RKO (cell line): ENCODE measurements around the gene HORMAD2.
A peak's percentile ranks its signal among the peaks of the same experiment; 100 is the strongest.

Experiments used
- DNase-seq: peaks from one replicate; pipeline ENCODE4 v3.0.0-alpha.2; 2016; ENCODE audit warnings: low spot score

HORMAD2 gene

DNA sequence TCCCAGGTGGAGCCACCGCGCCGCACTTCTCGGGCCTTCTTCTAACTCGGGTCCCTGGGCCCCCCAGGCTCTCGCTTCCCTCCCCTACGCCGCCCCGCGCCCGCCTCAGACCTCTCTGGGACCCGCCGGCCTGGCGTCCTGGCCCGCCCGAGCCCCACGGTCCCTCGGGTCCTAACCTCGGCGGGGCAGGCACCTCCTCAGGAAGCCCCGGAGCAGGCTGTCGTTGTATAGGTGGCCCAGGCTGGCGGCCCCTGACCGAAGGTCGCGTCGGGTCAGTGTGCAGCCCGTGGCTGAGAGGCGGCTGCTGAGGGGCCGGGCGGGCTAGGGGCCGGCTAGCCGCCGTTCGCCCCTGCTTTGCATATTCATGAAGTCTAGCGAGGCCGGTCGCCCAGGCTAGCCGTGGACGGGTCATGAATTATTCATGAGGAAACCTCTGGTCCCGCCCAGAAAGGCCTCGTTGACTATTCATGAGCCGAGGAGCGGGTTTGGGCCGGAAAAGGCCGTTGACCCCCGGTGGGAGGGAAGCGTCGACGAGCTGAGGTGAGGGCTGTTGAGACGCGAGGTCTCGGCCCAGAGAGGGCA, at the start of gene HORMAD2:
HORMAD2 (plus strand) TSS at position 513 of the 582 bp plus-strand sequence. CDS start 13,489 bp downstream, outside the sequence.
- DNase-seq: no peak

DNA sequence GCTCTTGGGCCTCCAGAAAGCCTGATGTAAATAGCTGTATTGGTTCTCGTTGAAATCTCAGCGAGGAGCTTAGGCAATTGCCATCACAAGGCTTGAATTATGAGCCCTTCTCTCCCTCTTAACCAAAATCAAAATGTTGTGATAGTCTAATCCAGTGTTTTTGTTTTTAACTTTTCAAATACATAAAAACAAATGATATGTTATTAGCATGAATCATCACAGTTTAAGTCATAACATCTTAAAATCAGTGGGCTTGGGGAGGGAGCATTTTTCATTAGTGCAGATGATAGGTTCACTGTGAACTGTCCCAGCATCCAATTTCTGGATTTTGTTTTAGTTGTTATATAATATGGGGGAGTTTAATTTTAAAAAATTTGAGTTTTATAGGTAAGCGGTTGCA, 48.9 kb upstream of the HORMAD2 start:
- DNase-seq: no peak

DNA sequence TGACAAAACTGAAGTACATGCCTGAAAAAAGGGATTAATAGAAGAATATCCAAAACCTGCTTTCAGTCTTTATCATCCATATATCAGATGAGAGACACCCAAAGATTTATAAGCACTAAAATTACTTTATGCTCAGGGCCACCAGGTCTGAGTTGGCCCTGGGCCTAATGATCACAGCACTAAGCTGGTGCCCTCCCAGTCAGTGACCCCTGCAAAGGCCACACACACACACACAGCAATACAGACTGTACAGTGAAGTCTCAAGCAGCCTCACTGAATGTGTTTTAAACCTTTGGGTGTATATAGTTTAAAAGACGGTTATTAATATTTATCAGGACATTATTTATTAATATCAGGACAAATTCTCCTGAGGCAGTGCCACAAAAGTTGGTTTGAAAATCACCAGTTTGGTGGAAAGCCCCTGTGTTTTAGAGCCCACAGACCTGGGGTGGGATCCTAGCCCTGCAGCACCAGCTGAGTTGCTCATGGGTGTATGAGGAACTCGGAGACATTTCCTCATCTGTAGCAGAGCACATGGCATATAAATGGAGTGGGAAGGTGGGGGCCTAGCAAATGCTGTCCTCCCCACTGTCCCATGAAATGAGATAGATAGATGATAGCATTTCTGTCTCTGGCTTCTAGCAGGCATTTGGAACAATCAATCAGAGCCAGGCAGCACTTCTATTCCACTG, 48.4 kb upstream of the HORMAD2 start:
- DNase-seq: no peak

GRCh38 chr22:30033137-30033536, 47.1 kb upstream of the HORMAD2 start:
- DNase-seq: no peak

DNA sequence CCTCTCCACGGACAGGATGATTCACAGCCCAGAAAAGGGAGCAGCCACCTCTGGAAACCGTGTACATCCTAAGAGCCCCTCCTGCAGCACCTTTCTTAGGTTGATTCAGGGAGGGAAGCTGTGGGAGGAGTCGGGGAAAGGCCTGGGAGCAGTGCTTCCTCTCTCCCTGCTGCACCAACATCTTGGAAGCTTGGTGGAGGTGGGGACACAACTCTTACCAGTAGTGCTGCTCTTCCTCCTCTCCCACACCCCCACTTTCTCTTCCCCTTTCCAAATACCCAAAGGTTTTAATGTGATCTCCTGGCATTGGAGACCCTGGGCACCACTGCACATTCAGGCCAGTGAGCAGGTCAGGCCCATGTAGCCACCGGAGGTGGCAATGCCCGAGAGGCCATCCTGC, 46.4 kb upstream of the HORMAD2 start:
- DNase-seq: no peak

- DNase-seq: peak; percentile 15
Measured at GRCh38 chr22:30036656-30037055, 43.6 kb upstream of the HORMAD2 start.

DNA sequence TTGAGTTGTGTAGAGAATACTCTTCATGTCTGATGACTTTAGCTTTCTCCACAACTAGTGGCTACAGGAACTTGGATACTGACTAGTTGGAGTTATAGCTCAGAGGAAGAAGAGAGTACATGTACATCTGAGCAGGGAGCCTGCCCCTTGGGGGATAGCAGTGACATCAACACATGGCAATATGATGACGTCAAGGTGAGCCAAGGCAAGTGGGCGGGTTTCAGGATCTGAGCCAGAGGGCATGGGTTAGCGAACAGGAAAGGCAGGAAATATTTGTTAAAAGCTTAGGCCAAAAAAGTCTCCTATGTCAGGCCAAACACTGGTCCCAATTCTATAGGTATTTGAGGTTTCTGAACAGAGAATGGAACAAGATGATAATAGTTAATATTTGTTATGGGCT, 42.0 kb upstream of the HORMAD2 start:
- DNase-seq: peak; percentile 67

DNA sequence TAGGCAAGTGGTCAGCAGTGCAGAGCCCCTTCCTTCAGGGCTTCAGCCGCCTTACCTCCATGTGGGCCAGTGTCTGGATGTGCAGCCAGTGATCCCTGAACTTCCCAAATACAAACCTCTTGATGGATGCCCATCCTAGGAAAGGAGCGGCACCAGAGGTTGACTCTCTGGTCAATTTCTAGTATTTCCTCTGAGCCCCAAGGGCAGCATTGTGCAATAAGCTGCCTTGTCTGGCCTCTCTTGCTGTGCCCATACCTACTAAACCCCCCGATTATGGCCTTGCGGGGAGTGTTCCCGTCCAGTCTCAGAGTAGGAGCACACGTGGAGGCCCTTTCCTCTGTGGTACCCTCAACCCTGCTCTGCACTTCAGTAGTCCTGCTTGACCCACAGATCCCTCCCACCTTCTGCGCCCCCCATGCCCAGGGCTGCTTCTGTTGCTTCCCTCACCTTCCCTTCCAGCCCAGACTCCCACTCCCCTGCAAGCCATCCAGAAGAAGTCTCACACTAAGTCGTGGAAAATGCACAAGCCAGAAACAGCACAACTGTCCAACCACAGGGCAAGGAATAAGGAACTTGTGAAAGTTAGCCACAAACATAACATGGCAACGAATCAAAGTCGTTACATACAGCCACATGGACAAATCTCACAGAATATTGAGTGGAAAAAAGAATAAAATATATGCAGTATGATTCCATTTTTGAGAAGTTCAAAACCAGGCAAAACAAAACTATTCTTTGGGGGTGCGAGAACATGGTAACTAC, 39.6 kb upstream of the HORMAD2 start:
- DNase-seq: no peak

DNA sequence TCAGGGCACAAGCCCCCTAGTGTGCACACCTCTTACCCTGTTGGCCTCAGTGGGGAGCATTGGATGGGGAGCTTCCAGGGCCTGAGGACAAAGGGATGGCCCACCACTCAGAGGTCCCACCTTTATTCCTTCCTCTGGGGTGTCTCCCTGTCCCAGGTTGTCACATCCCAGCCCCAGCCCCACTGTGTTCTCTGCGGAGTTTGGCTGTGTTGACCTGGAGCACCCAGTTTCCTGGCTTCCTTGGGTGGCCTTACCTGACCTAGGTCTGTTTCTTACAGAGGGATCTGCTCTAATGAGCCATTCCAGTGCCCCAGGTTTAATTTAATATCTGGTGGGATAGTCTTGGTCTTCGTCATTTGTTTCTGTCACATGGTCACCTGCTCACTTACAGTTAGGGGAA, 38.8 kb upstream of the HORMAD2 start:
- no peak for DNase-seq

DNA sequence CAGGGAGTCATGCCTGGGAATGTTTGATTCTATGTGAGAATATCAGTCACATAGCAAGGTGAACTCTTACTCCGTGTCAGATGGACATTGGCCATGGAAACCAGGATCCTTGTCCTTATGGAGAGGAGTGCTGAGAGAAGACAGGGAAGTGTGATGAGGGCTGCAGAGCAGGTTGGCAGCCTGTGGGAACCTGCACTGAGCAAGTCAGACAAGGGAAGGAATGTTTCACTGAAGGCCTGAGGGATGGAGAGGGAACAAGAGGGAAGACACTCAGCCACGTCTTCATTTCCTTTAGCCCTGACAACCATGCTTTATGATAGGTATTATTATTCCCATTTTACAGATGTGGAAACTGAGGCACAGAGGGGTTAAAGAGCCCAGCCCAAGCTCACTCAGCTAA, 38.4 kb upstream of the HORMAD2 start:
- no peak for DNase-seq

DNA sequence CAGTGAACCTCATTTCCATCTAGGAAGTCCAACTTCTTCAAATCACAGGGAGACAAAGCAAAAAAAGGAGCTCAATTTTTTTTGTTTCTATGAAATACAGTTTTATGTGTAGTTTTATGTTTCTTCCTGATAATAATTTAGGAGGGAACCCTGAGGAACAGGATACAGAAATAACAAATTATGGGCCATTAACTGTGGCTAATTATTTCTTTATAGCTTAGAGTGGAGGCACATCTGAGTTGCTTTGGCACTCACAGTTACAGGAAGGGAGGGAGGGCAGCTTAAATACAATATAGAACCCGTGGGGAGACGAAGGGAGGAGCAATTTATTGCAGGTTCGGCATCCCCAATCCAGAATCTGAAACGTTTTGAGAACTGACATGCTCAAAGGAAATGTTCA, 37.1 kb upstream of the HORMAD2 start:
- no peak for DNase-seq

GRCh38 chr22:30044369-30044768, 35.9 kb upstream of the HORMAD2 start:
- peak; percentile 16 for DNase-seq

GRCh38 chr22:30044881-30045493, 35.3 kb upstream of the HORMAD2 start:
- DNase-seq: no peak

- DNase-seq: no peak
Measured at GRCh38 chr22:30045494-30045887, 34.8 kb upstream of the HORMAD2 start.

- no peak for DNase-seq
Measured at GRCh38 chr22:30045901-30046715, 34.2 kb upstream of the HORMAD2 start.

- DNase-seq: no peak
Measured at GRCh38 chr22:30046716-30047363, 33.4 kb upstream of the HORMAD2 start.

DNA sequence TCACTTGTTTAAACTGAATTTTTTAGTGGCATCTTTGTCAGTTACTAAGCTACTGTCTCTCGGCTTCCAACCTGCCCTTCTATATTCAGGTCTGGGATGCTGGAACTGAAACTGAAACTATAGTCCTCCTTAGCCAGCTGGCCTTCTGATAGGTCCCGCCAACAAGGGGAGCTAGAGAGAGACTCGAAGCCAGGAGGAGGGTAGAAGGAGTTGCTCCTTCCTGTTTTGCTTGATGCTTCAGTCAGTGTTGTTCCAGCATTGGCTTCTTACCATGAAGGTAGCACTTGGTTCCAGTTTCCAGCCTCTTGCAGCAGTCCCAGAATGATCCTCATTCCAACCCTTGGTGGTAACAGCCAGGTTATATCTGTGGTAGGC, 32.9 kb upstream of the HORMAD2 start:
- DNase-seq: no peak

- DNase-seq: no peak
Measured at GRCh38 chr22:30048681-30049080, 31.6 kb upstream of the HORMAD2 start.

- DNase-seq: no peak
Measured at GRCh38 chr22:30054067-30054763, 26.0 kb upstream of the HORMAD2 start.

DNA sequence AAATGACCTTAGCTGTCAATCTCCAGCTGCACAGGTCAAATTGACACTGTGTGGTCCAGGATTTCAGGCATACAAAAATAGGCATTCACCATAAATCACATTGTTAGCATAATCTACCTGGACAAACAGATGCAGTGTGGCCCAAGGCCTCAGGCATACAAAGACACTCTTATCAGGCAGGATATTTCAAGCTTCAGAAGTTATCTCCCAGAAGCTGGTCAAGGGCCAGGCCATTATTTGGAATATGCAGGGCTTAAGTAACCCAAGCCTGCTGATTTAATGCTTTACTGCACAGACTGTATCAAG, 25.5 kb upstream of the HORMAD2 start:
- DNase-seq: no peak

DNA sequence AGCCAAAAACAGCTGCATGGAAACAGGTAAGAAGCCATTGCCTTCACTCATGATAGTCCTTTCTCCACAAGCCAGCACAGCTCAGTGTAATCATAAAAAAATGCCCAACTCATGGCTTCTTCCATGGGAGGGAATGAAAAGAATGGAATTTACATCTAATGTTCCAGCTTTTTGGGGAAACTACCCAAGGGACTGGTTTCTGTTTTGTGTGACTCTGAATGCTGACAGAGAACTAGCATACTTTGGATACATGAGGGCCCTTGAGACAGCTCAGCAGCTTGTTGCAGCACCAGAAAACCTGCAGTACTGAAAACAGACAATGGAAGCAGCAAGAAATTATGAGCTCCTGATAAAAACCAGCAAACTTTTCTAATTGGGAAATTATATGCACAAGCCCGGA, 24.2 kb upstream of the HORMAD2 start:
- DNase-seq: no peak
